Mesendoderm (in vitro differentiated cells): Measurements from ENCODE around the gene CAPN15.

ENCODE experiments used
- DNase-seq: peaks from one replicate; pipeline ENCODE4 v3.0.0; 2013
- H2AK5ac ChIP-seq: 2 replicates; pipeline ENCODE4 v1.6.1; 2013; ENCODE audit warnings: low read length, inconsistent platforms
- H2BK120ac ChIP-seq: 2 replicates; pipeline ENCODE4 v1.6.1; 2013; ENCODE audit warnings: low read depth, mild to moderate bottlenecking, low read length, moderate library complexity, mixed read lengths
- H2BK15ac ChIP-seq: replicated peaks from 2 replicates; pipeline ENCODE4 v1.6.1; 2013; ENCODE audit warnings: low read depth, mild to moderate bottlenecking, moderate library complexity
- H2BK5ac ChIP-seq: 2 replicates; pipeline ENCODE4 v1.6.1; 2013; ENCODE audit warnings: low read length, inconsistent platforms
- H3K18ac ChIP-seq: 2 replicates; pipeline ENCODE4 v1.6.1; 2013; ENCODE audit warnings: mild to moderate bottlenecking, low read length, mixed read lengths
- H3K23ac ChIP-seq: one replicate; pipeline ENCODE4 v1.6.1; 2013; ENCODE audit warnings: low read length
- H3K27ac ChIP-seq: 2 replicates; pipeline ENCODE4 v1.5.1; 2013; ENCODE audit warnings: low read depth, mild to moderate bottlenecking, inconsistent platforms, low read length, moderate library complexity
- H3K27me3 ChIP-seq: 2 replicates; pipeline ENCODE4 v1.6.1; 2013; ENCODE audit warnings: low read length, control low read depth, mild to moderate bottlenecking, inconsistent platforms; ENCODE audit not compliant: insufficient read depth, poor library complexity
- H3K36me3 ChIP-seq: 2 replicates; pipeline ENCODE4 v1.6.1; 2013; ENCODE audit warnings: low read length, inconsistent platforms; ENCODE audit not compliant: control insufficient read depth, insufficient read depth
- H3K4ac ChIP-seq: one replicate; pipeline ENCODE4 v1.6.1; 2013; ENCODE audit warnings: low read depth, mild to moderate bottlenecking, low read length, moderate library complexity
- H3K4me1 ChIP-seq: 2 replicates; pipeline ENCODE4 v1.6.1; 2013; ENCODE audit warnings: low read depth, low read length, inconsistent platforms; ENCODE audit not compliant: control insufficient read depth
- H3K4me2 ChIP-seq: 2 replicates; pipeline ENCODE4 v1.6.1; 2013; ENCODE audit warnings: low read length
- H3K4me3 ChIP-seq: 2 replicates; pipeline ENCODE4 v1.5.1; 2013; ENCODE audit warnings: mild to moderate bottlenecking, low read length
- H3K56ac ChIP-seq: one replicate; pipeline ENCODE4 v1.6.1; 2013; ENCODE audit warnings: low read length
- H3K79me1 ChIP-seq: 2 replicates; pipeline ENCODE4 v1.6.1; 2013; ENCODE audit warnings: low read length, inconsistent platforms
- H3K79me2 ChIP-seq: 2 replicates; pipeline ENCODE4 v1.6.1; 2013; ENCODE audit warnings: mild to moderate bottlenecking, low read length; ENCODE audit not compliant: control insufficient read depth, insufficient read depth
- H3K9ac ChIP-seq: 2 replicates; pipeline ENCODE4 v1.6.1; 2013; ENCODE audit warnings: low read length, inconsistent platforms
- H4K5ac ChIP-seq: one replicate; pipeline ENCODE4 v1.6.1; 2013; ENCODE audit warnings: low read length
- H4K8ac ChIP-seq: one replicate; pipeline ENCODE4 v1.6.1; 2013; ENCODE audit warnings: low read depth, mild to moderate bottlenecking, control low read depth, low read length, moderate library complexity
- WGBS: extraction: QIAGEN DNeasy Blood & Tissue Kit; methylation state at CpG from one replicate; pipeline ENCODE4 v1.1.7; 2013; ENCODE audit warnings: low lambda C conversion rate, missing lambda C conversion rate; ENCODE audit not compliant: insufficient coverage; ENCODE audit errors: extremely low coverage; 5-methylcytosine and 5-hydroxymethylcytosine counted together

Gene CAPN15

GRCh38 chr16:552171-552570, 24.7 kb downstream of the CAPN15 start:
- WGBS: no CpG with 5 or more reads among the region's 35 CpGs
- DNase-seq: no peak
- H3K4me2 ChIP-seq: no peak overlapping the region

GRCh38 chr16:553601-554296, 26.2 kb downstream of the CAPN15 start:
- H3K36me3 ChIP-seq: no peaks in the 10 kb centered on the region
- no peak overlapping the region for H3K23ac ChIP-seq
- no peak overlapping the region for H3K9ac ChIP-seq
- H2BK5ac ChIP-seq: no peak overlapping the region
- H2BK15ac ChIP-seq: no peak overlapping the region
- no peak overlapping the region for H3K4ac ChIP-seq
- H3K27ac ChIP-seq: no peak overlapping the region
- H4K8ac ChIP-seq: no peak overlapping the region
- no peak overlapping the region for H2BK120ac ChIP-seq
- no peaks in the 10 kb centered on the region for H3K79me2 ChIP-seq
- no peak overlapping the region for H3K4me2 ChIP-seq
- H3K4me1 ChIP-seq: no peaks in the 10 kb centered on the region
- no peak overlapping the region for H3K56ac ChIP-seq
- H4K5ac ChIP-seq: no peak overlapping the region
- H3K18ac ChIP-seq: no peak overlapping the region
- no peak overlapping the region for H2AK5ac ChIP-seq
- no CpG with 5 or more reads among the region's 33 CpGs for WGBS
- H3K27me3 ChIP-seq: no peaks in the 10 kb centered on the region
- DNase-seq: no peak
- H3K4me3 ChIP-seq: no peak overlapping the region
- peaks cover 2% of the 10 kb centered on the region for H3K79me1 ChIP-seq

More at GRCh38 chr16:552171-552570, 24.7 kb downstream of the CAPN15 start:
- Histone ChIP-seq H2AK5ac (no peak overlapping the region), H3K4me1 (no peaks in the 10 kb centered on the region), H4K5ac (no peak overlapping the region), H2BK120ac (no peak overlapping the region), H3K36me3 (no peaks in the 10 kb centered on the region), H2BK5ac (no peak overlapping the region), H3K23ac (no peak overlapping the region), H3K18ac (no peak overlapping the region), H3K79me1 (peaks cover 2% of the 10 kb centered on the region), H3K4me3 (no peak overlapping the region), H3K27ac (no peak overlapping the region), H3K56ac (no peak overlapping the region), H3K27me3 (no peaks in the 10 kb centered on the region), H3K9ac (no peak overlapping the region), H4K8ac (no peak overlapping the region), H2BK15ac (no peak overlapping the region), H3K4ac (no peak overlapping the region), H3K79me2 (no peaks in the 10 kb centered on the region)

- Histone ChIP-seq H4K5ac (no peak overlapping the region), H3K18ac (no peak overlapping the region), H2BK120ac (no peak overlapping the region), H3K9ac (no peak overlapping the region), H4K8ac (no peak overlapping the region), H3K4me1 (no peaks in the 10 kb centered on the region), H3K27ac (no peak overlapping the region), H3K4me2 (no peak overlapping the region), H3K27me3 (no peaks in the 10 kb centered on the region), H3K36me3 (no peaks in the 10 kb centered on the region), H2BK5ac (no peak overlapping the region), H2AK5ac (no peak overlapping the region), H3K79me1 (peaks cover 2% of the 10 kb centered on the region), H3K56ac (no peak overlapping the region), H2BK15ac (no peak overlapping the region), H3K4ac (no peak overlapping the region), H3K23ac (no peak overlapping the region), H3K79me2 (no peaks in the 10 kb centered on the region), H3K4me3 (no peak overlapping the region)
- WGBS: no CpG with 5 or more reads among the region's 11 CpGs
- no peak for DNase-seq
Measured at GRCh38 chr16:554297-554621, 26.7 kb downstream of the CAPN15 start.

- Histone ChIP-seq H2BK15ac (no peak overlapping the region), H2AK5ac (no peak overlapping the region), H4K5ac (no peak overlapping the region), H3K4ac (no peak overlapping the region), H3K18ac (no peak overlapping the region), H3K56ac (no peak overlapping the region), H2BK120ac (no peak overlapping the region), H4K8ac (no peak overlapping the region), H3K4me3 (no peak overlapping the region), H3K27me3 (peaks cover 4% of the 10 kb centered on the region), H2BK5ac (no peak overlapping the region), H3K9ac (no peak overlapping the region), H3K79me2 (no peaks in the 10 kb centered on the region), H3K36me3 (no peaks in the 10 kb centered on the region), H3K4me1 (no peaks in the 10 kb centered on the region), H3K79me1 (peaks cover under 1% of the 10 kb centered on the region), H3K27ac (no peak overlapping the region), H3K23ac (no peak overlapping the region), H3K4me2 (no peak overlapping the region)
- no CpG with 5 or more reads among the region's 54 CpGs for WGBS
- no peak for DNase-seq
Measured at GRCh38 chr16:554640-555365, 27.3 kb downstream of the CAPN15 start.

- Histone ChIP-seq H3K4ac (no peak overlapping the region), H2BK5ac (no peak overlapping the region), H3K79me1 (no peaks in the 10 kb centered on the region), H3K36me3 (no peaks in the 10 kb centered on the region), H4K8ac (no peak overlapping the region), H3K79me2 (no peaks in the 10 kb centered on the region), H3K4me2 (no peak overlapping the region), H3K56ac (no peak overlapping the region), H4K5ac (no peak overlapping the region), H3K9ac (no peak overlapping the region), H3K4me1 (no peaks in the 10 kb centered on the region), H3K18ac (no peak overlapping the region), H3K27ac (no peak overlapping the region), H3K27me3 (peaks cover 7% of the 10 kb centered on the region), H2BK15ac (no peak overlapping the region), H2BK120ac (no peak overlapping the region), H2AK5ac (no peak overlapping the region), H3K23ac (no peak overlapping the region), H3K4me3 (no peak overlapping the region)
- WGBS: no CpG with 5 or more reads among the region's 32 CpGs
- DNase-seq: no peak
Measured at GRCh38 chr16:555528-556473, 28.3 kb downstream of the CAPN15 start.
